Stimulated activated CD4-positive, alpha-beta T cell treated with anti-CD3 and anti-CD28 coated beads, Interleukin-15, amount 100 ng/mL, for 48 hours (primary cell): Measurements from ENCODE around the gene GUCY1A1.

Experiments
- DNase-seq, 2 donors: peaks; one replicate each; pipeline ENCODE4 v3.0.0-alpha.2; 2020; ENCODE audit warnings: low read depth in 2 of 2

The GUCY1A1 gene

DNA sequence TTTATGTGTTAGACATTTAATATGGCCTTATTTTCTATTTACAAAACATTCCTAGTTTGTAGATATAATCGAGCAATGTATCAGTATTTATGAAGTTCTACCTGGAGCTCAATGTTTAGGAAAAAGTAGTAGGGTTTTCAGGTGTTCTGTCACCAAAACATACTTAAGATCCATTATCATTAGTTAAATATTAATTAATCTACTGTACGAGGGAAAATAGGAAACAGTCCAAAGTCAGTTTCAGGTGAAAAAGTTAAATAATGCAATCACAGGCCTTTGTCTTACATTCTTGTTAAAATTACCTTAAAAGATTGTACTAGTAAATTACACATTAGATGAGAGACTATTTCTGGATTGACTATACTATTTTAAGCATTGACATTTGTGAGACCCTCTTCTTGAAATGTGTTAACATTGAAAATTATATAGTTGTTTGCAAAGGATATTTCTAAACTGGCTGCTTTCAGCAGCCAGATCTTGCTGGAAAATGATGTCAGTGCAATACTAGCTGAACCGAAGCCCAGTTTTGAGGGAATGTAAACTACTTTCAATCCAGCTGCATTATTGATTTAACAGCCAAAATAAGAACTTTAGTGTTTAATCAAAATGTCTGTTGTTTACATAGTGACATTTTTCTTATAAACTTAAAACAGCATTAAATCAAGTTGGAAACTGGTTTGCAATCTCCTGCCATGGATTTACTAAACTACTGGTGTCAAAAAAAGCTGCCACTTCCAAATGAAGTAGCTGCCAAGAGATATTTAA is 111.5 kb downstream of the GUCY1A1 start:
- no peak for DNase-seq

GRCh38 chr4:155780775-155781174 is 114.1 kb downstream of the GUCY1A1 start:
- DNase-seq: no peak

DNA sequence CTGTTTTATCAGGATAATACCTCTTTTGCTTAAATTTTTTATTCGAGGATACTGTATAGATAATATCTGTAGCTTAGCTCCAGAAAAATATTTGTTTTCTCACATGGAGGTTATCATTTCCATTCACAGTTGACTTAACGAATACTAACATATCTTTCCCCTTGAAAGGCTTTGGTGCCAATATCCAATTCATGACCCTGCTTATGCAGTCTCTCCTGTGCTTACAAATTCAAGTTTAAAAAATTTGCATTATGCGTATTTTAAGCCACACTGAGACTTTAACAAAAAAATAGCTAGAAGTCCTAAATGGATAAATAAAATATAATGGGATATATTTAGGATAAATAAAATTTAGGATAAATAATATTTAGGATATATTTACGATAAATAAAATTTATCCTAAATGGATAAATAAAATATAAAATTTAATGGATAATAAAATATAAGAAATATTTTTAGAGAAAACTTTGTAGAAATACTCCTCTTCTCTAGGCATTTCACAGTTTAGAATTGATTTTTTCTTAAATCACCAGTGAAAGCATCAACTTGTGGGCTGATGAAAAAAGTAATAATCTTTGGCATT is 114.7 kb downstream of the GUCY1A1 start:
- DNase-seq: no peak
